GM19452 (cell line): Measurements from ENCODE around the gene ZNF354B.
"Not testable (repeated sequence)": the region's sequence is repeated elsewhere in the genome, so short reads cannot be mapped to it uniquely, and the experiment has no call there.

ENCODE experiments used
- ATAC-seq: cut with Tn5 transposase; IDR thresholded peaks from one replicate; pipeline ENCODE4 v1.9.1; 2021; ENCODE audit not compliant: unreplicated experiment

ZNF354B gene

GRCh38 chr5:178883115-178883694 lies 23.5 kb downstream of the ZNF354B start:
- ATAC-seq, result not testable (repeated sequence)

GRCh38 chr5:178883815-178884430 lies 24.2 kb downstream of the ZNF354B start:
- no peak for ATAC-seq

GRCh38 chr5:178895615-178896571 lies 36.1 kb downstream of the ZNF354B start, which contains the start of gene ZFP2:
TSS of gene ZFP2 (plus strand) at chr5:178895913. CDS start at chr5:178931314, 35,401 bp downstream.
- no peak for ATAC-seq

GRCh38 chr5:178899289-178899688 lies 39.5 kb downstream of the ZNF354B start:
- no peak for ATAC-seq

GRCh38 chr5:178902849-178903248 lies 43.1 kb downstream of the ZNF354B start:
- no peak for ATAC-seq

GRCh38 chr5:178931846-178932760 lies 72.3 kb downstream of the ZNF354B start:
- no peak for ATAC-seq
